Endothelial cell of hepatic sinusoid (primary cell): ENCODE results near the gene PIP5KL1.

Source experiments
- in situ Hi-C: cut with HindIII; loops from 2 replicates; pipeline ENCODE4 v1.10.0; 2017; ENCODE audit warnings: low sequenced_read_pairs

The PIP5KL1 gene

GRCh38 chr9:127930231-127931091, at the start of gene PIP5KL1:
Gene PIP5KL1, minus strand, starts transcription at chr9:127930777. Its CDS starts 25 bp downstream, at chr9:127930752.
- in situ Hi-C loops = loop anchor here (10.0 to 25.0 kb wide), 2 partner anchors 114 to 168 kb away; no protein-coding TSS in a partner anchor

- in situ Hi-C loops = loop anchor here (5.0 kb wide), 3 partner anchors 43 to 97 kb away; partner anchors contain the start of gene DPM2
Measured at GRCh38 chr9:127980060-127980705, 49.6 kb upstream of the PIP5KL1 start.

- in situ Hi-C loops = loop anchor here (5.0 kb wide), 3 partner anchors 42 to 98 kb away; partner anchors contain the start of gene DPM2
Measured at GRCh38 chr9:127979333-127980059, 48.9 kb upstream of the PIP5KL1 start.

GRCh38 chr9:127979015-127979332, 48.4 kb upstream of the PIP5KL1 start:
- in situ Hi-C loops = no loop called here

- in situ Hi-C loops = no loop called here
Measured at GRCh38 chr9:127977884-127978647, 47.5 kb upstream of the PIP5KL1 start.

GRCh38 chr9:127977009-127977883, 46.7 kb upstream of the PIP5KL1 start:
- in situ Hi-C loops = no loop called here

GRCh38 chr9:127976498-127976897, 45.9 kb upstream of the PIP5KL1 start:
- in situ Hi-C loops = no loop called here

GRCh38 chr9:127975376-127976315, 45.1 kb upstream of the PIP5KL1 start:
- in situ Hi-C loops = no loop called here

GRCh38 chr9:127974769-127975261, 44.2 kb upstream of the PIP5KL1 start:
- in situ Hi-C loops = no loop called here

GRCh38 chr9:127974001-127974768, 43.6 kb upstream of the PIP5KL1 start:
- in situ Hi-C loops = no loop called here

- in situ Hi-C loops = no loop called here
Measured at GRCh38 chr9:127973169-127974000, 42.8 kb upstream of the PIP5KL1 start.

- in situ Hi-C loops = no loop called here
Measured at GRCh38 chr9:127972236-127972871, 41.8 kb upstream of the PIP5KL1 start.

- in situ Hi-C loops = no loop called here
Measured at GRCh38 chr9:127971357-127972235, 41.0 kb upstream of the PIP5KL1 start.

- in situ Hi-C loops = no loop called here
Measured at GRCh38 chr9:127970401-127971313, 40.1 kb upstream of the PIP5KL1 start.
